ENCODE results near the gene KCNH2. TPM values are rescaled to one million over a fixed set of nuclear protein-coding genes. Genes with fewer than 3 reads are reported as not detected.
"Not testable (repeated sequence)": the region's sequence is repeated elsewhere in the genome, so short reads cannot be mapped to it uniquely, and the experiment has no call there.

KCNH2 gene
- total RNA-seq, 1 donor from 2014 or later, result 0.99 TPM

- no peak for DNase-seq
These were observed 43.9 kb downstream of the KCNH2 start for GRCh38 chr7:150934045-150934766.

- no peak for DNase-seq
These were observed 46.8 kb downstream of the KCNH2 start for GRCh38 chr7:150931199-150931869.

GRCh38 chr7:150928541-150928940, 49.6 kb downstream of the KCNH2 start:
- no peak for DNase-seq

GRCh38 chr7:150927956-150928344, 50.2 kb downstream of the KCNH2 start:
- DNase-seq, result peak; percentile 27

- DNase-seq, result no peak
These were observed 50.8 kb downstream of the KCNH2 start for GRCh38 chr7:150927157-150927955.

GRCh38 chr7:150926066-150926465, 52.1 kb downstream of the KCNH2 start:
- DNase-seq, result no peak

- DNase-seq, result no peak
These were observed 53.7 kb downstream of the KCNH2 start for GRCh38 chr7:150924369-150924781.

- DNase-seq, result no peak
These were observed 54.3 kb downstream of the KCNH2 start for GRCh38 chr7:150923802-150924201.

GRCh38 chr7:150923196-150923595, 54.9 kb downstream of the KCNH2 start:
- no peak for DNase-seq

GRCh38 chr7:150919160-150919559, 59.0 kb downstream of the KCNH2 start:
- no peak for DNase-seq

GRCh38 chr7:150918378-150918777, 59.7 kb downstream of the KCNH2 start:
- no peak for DNase-seq

- DNase-seq, result no peak
These were observed 60.2 kb downstream of the KCNH2 start for GRCh38 chr7:150917969-150918368.

GRCh38 chr7:150916670-150917069, 61.5 kb downstream of the KCNH2 start:
- DNase-seq, result no peak

GRCh38 chr7:150914966-150915365, 63.2 kb downstream of the KCNH2 start:
- DNase-seq, result no peak

GRCh38 chr7:150914196-150914595, 63.9 kb downstream of the KCNH2 start:
- DNase-seq, result no peak

GRCh38 chr7:150912427-150912826, 65.7 kb downstream of the KCNH2 start:
- no peak for DNase-seq

- DNase-seq, result no peak
These were observed 66.4 kb downstream of the KCNH2 start for GRCh38 chr7:150911590-150912267.

- DNase-seq, result no peak
These were observed 67.1 kb downstream of the KCNH2 start for GRCh38 chr7:150910996-150911422.

- DNase-seq, result not testable (repeated sequence)
These were observed 67.7 kb downstream of the KCNH2 start for GRCh38 chr7:150910305-150910995.

- no peak for DNase-seq
These were observed 68.7 kb downstream of the KCNH2 start for GRCh38 chr7:150909200-150909995.

- no peak for DNase-seq
These were observed 69.9 kb downstream of the KCNH2 start for GRCh38 chr7:150908173-150908572.
